Hematopoietic multipotent progenitor cell treated with erythropoietin and hydrocortisone succinate and interleukin-3 and kit ligand, for 17 days (in vitro differentiated cells): ENCODE results near the gene MT1B.

Source experiments
- DNase-seq: peaks from one replicate; pipeline ENCODE4 v3.0.0-alpha.2; 2015; ENCODE audit warnings: low spot score

The MT1B gene

DNA sequence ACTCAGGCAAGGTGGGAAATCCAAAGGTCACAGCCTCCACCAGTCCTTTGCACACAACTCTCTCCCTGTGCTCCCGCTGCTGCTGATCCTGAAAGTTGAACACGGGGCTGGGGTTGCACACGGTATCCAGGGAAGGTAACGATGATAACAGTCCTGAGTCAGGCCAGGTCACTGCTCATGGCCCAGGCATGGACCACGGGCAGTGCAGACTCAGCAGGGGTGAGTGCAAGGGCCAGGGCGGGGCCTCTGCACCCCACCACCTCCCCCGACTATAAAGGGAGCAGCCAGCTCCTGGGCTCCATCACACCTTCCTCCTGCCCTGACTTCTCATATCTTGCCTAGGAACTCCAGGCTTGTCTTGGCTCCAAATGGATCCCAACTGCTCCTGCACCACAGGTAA, at the start of gene MT1B:
Gene MT1B, plus strand, starts transcription at position 301 of the 400 bp plus-strand sequence. Its CDS starts 68 bp downstream, at position 369.
- no peak for DNase-seq

DNA sequence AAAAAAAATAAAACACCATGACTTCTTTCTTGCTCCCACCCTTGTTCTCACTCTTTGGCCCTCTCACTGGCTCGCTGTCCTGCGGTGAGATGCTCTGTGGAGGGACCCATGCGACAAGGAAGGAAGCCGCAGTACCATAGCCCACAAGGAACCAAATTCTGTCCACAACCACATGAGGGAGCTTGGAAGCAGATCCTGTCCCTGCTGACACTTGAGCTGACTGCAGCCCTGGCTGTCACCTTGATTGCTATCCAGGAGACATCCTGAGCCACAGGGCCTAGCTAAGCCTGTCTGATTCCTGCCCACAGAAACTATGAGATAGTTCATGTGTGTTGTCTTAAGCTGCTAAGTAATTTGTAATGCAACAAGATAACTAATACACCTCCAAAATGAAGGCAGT, 48.1 kb upstream of the MT1B start:
- DNase-seq: peak; percentile 53

DNA sequence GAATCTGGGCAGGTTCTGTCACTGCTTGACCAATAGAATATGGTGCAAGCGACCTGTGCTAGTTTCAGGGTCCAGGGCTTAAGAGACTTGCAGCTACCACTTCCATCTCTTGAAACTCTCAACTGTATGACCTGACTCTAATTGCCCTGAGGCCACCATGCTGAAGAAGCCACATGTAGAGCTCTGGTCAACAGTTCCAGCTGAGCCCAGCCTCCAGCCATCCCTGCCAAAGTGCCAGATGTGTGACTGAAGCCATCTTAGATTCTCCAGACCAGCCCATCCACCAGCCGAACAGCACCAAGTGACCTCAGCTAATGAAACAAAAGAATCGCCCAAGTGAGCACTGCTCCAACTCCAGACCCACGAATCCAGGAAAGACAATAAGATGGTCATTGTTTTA, 46.7 kb upstream of the MT1B start:
- DNase-seq: no peak

DNA sequence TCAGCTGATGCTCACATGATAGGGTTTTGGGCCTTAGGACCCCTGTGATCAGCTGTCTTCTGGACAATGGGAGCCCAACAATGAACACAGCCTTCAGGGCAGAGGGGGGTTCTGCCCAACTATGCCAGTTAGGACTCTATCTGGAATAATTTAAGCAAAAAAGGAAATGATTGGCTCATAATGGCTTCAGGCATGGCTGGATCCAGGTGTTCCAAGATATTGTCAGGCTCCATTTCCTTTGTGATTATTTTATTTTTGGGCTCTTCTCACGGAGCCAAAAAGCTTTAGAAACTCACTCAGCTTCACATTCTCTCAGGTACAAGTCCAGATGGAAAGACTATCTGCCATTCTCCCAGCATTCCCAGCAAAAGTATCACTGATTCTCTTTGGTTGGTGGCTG, 46.2 kb upstream of the MT1B start:
- no peak for DNase-seq

DNA sequence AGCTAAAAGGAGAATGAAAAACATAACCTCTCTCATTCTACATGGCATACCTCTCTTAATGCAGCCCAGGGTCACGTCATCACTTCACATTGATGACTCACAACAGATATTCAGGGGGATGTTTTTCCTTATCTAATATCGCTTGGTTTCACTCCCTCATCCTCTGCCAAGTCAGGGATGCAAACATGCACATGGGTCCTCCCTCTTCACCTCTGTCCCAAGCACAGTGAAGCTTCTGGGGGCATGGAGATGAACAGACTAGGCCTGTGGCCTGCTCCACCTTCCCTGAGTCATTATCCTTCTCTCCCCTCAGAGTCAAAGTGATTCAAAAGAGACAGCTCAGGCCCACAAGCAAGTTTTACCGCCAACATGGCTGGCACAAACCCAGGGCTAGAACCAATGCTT, 45.6 kb upstream of the MT1B start:
- peak; percentile 52 for DNase-seq

DNA sequence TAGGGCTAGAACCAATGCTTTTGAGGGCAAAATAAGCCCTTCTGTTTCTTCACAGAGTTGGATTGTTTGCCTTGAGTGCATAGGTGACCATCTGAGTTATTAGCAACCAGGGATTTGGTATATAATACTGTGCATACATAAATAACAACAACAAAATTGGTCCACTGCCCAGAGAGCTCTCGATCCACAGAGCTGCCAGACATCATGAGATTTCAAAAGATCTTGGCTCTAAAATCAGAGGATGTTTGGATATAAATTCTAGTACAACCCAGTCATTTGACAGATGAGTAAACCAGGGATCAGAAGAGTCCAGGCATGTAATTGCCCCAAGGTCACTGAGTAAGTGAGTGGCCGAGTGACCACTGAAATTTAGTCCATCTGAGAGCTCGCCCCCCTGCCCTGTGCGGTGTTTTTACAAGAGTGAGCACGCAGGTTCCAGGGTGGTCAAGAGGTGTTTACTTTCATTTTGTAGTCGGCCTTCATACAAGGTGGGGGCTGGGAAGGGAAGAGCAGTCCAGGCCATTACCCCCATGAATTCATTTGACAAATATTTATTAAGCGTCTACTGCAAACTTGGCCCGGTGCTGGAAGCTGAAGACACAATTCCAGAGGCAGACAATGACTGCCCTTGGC, 45.1 kb upstream of the MT1B start:
- peak; percentile 34 for DNase-seq

DNA sequence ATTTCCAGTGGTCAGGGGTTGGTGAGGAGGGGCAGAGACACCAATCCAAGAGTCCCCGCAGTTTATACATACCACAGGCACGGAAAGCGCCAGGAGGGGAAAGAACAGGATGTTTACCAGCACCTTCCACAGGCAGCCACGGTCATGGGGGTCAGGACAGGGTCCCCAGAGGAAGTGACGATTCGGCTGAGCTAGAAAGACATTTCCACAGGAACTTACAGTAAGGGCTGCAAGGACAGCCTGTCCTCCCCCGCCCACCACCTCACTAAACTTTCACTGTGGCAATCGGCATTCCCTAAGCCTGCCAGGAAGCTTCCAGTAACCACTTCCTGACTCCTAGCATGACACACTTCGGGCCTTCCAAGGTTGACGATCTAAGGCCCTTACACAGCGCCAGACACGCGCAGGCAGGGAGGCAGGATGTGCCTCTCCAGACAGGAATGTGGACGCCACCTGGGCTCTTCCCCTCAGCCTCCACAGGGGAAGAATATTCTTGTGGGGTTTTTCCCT, 44.5 kb upstream of the MT1B start:
- no peak for DNase-seq

DNA sequence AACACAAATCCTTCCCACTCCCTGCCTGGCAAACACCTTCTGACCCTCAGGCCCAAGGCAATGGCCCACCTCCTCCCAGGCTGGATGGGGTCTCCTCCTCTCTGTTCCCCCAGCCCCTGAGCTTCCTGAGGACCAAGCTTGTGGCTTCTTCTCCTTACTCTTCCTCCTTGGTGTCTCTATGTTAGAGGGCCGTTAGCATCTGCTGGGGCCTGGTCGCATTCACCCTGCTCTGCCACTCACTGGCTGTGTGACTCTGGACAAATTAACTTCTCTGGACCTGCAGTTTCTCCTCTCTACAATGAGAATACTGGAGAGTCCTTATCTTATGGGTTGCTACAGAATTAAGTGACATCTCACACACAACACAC, 44.0 kb upstream of the MT1B start:
- no peak for DNase-seq

DNA sequence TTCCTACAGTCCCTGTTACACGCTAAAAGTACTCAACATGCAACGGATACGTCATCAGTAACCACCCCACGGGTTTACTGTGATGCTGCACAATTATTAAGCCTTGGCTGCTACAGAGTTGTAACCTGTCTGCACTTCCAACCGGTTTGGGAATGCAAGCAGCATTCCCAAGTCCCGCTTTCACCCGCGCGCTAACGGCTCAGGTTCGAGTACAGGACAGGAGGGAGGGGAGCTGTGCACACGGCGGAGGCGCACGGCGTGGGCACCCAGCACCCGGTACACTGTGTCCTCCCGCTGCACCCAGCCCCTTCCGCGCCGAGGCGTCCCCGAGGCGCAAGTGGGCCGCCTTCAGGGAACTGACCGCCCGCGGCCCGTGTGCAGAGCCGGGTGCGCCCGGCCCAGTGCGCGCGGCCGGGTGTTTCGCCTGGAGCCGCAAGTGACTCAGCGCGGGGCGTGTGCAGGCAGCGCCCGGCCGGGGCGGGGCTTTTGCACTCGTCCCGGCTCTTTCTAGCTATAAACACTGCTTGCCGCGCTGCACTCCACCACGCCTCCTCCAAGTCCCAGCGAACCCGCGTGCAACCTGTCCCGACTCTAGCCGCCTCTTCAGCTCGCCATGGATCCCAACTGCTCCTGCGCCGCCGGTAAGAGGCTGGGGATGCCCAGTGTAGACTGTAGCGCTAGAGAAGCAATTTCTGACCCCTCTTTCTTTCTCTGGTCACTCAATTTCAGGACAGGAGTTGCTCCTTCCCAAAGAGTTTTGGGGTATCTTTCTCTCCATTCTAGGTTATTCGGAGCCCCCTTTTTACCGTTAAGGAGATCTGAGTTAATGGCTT, 43.4 kb upstream of the MT1B start, which contains the start of gene MT2A:
Gene MT2A, plus strand, starts transcription at position 542 of the 833 bp plus-strand sequence. Its CDS starts 72 bp downstream, at position 614.
- peak; percentile 89 for DNase-seq

DNA sequence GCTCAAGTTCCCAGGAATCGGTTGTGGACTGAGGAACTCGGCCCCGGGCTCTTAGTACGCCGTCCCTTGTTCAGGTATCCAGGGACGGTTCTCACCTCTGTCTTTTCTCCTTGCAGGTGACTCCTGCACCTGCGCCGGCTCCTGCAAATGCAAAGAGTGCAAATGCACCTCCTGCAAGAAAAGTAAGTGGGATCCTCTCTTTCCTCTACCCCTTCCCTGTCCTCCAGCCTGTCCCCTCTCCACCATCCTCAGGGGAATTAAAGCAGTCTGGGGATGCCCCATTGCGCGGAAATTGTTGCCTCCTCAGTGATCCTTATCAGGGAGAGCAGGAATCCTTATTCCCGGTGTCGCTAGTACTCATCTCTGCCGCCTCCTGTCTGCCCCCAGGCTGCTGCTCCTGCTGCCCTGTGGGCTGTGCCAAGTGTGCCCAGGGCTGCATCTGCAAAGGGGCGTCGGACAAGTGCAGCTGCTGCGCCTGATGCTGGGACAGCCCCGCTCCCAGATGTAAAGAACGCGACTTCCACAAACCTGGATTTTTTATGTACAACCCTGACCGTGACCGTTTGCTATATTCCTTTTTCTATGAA, 42.7 kb upstream of the MT1B start:
- peak; percentile 38 for DNase-seq

DNA sequence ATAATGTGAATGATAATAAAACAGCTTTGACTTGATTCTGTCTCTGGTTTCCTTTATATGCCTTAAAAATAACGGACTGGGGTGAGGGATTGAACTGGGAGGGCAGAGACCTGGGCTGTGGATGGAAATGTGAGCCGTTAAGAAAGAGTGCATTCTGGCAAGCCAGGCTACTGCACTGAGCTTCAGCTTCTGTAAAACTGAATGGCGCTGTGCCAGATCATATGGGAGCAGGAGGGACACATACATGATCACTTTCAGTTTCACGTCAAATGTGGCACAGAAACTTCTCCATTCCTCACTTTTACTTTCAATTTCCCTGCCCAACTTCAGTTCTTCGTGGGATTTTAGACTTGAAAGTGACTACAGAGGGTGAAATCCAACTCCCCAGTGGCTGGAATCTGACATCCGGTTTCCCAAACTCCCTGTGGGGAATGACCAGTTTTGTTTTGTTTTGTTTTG, 42.2 kb upstream of the MT1B start:
- peak; percentile 89 for DNase-seq

DNA sequence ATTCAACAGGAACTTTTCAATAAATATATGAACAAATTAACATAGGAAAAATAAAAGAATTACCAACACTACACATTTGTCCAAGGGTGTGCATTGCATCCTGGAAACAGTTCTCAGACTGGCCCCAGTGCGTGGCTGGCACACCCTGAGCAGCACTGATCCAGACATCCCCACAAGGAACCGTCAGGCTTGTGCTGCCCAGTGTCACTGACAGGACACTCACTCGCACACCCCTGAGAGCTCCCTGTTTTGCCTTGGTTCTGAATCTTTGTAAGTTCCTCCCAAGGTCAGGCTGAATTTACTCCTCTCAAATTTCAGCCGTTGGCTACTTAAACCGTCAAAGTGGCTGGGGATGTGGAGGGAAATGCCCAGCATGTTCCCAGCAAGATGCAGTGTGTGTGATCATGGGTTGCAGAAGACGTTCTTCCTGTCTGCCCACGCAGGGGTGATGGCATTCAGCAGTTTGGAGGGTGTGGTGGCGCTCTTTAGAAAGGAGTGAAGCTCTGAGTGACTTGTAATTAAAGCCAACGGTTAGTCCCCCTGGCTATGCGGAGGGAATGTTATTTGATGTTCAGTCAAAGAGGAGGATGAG, 41.6 kb upstream of the MT1B start:
- peak; percentile 26 for DNase-seq

DNA sequence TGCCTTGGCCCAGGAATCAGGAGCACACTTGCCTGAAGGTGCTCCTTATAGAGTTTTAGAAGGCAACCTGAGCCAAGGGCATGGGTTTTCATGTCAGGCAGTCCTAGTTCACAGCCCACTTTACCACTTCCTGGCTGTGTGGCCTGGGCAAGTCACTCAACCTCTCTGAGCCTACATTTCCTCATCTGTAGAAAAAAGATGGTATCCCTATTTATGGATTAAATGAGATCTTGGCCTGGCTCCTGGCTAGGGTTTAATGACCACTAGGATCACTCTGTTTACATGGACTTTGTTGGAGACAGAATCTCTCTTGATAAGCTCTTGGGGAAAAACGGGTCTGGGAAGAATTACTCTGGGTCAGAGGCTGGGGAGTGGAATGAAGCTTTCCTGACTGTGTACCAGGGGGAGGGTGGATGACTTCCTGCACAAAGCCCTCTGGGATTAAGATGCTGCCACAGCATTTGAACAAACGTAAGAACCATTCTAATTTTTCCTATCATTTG, 41.0 kb upstream of the MT1B start:
- no peak for DNase-seq

DNA sequence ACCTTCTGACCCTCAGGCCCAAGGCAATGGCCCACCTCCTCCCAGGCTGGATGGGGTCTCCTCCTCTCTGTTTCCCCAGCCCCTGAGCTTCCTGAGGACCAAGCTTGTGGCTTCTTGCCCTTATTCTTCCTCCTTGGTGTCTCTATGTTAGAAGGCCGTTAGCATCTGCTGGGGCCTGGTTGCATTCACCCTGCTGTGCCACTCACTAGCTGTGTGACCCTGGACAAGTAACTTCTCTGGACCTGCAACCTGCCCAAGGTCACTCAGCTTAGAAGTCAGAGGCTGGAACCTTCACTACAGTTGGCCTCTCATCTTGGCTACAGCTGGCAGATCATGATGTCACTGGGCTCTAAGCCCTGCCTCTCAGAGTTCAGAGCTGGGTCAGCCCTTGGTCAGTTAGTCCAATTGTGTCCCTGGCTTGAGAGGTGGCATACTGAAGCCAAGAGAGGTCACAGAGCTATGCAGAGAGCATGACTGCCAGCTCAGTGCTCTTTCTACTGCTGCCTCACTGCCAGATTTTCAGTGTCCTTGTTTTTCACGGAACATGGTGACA, 40.3 kb upstream of the MT1B start:
- no peak for DNase-seq

DNA sequence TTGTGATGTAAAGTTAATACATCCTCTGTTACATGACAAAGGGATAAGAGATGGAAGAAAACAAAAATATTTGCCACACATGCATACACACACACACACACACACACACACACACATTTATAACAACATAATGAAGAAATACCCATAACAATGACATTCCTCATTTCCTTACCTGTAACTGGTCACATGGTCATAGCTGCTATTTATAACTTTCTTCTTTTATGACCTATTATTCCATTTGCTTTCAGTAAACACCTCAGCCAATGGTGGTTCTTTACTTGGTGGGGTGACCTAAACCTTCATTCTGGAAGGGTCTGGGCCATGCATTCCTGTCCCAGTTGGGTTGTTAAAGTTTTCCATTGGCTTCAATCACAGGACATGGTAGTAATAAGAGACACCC, 38.0 kb upstream of the MT1B start:
- no peak for DNase-seq

DNA sequence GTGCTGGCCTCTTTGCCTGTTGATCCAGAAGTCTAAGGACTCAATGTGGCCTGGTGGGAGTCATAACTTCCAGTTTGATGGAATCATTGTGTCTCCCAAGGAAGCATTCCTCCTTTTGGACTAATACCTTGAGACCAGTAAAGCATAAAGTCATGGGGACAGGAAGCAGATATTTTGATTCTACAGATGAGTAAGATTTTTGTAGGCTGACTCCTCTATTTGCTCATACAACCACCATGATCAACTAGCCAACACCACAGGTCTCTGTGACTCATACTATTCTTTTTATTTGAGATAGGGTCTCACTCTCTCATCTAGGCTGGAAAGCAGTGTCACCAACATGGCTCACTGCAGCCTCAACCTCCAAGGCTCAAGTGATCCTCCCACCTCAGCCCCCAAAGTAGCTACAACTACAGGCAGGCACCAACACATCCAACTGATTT, 37.1 kb upstream of the MT1B start:
- DNase-seq: no peak

DNA sequence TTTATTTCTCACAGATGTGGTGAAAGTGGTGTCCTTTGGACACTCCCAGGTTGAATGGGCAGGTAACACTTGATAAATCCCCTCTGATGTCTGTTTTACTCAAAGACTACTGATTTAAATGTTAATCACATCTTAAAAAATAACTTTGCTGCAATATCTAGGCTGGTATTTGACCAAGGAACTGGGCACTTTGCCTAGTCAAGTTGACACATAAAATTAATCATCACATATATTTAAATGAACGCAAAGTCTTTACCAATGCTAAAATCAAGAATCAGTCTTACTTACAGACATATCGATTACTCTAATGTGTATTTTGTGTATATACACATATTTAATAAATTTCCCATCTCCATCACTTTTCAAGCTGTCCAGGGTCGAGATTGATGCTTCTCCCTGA, 36.3 kb upstream of the MT1B start:
- DNase-seq: no peak

DNA sequence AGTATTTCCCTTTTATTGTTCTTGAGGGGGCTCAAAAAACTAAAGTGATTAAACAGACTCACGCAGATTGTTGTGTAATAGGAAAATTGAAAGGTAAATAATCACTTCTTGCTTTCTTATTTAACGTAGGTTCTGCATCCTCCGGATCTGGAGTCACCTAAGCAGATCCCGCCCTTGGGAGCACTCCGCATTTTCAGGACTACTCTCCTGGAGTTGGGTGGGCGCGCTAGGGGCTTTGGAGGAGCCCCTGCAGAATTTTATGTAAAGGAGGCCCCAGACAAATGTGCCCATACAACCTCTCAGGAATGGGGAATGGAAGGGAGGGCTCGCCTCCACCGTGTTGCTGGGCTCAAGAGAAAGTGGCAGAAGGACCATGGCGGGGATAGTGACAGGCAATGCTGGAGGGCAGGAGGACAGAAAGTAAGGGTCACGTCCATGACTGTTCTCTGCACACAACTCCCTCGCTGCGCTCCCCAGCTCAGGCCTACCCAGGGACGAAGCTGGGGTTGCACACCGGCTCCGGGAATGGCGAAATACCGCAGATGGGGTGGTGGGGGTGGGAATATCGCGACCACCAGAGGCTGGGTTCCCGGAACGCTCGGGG, 35.0 kb upstream of the MT1B start:
- DNase-seq: no peak

DNA sequence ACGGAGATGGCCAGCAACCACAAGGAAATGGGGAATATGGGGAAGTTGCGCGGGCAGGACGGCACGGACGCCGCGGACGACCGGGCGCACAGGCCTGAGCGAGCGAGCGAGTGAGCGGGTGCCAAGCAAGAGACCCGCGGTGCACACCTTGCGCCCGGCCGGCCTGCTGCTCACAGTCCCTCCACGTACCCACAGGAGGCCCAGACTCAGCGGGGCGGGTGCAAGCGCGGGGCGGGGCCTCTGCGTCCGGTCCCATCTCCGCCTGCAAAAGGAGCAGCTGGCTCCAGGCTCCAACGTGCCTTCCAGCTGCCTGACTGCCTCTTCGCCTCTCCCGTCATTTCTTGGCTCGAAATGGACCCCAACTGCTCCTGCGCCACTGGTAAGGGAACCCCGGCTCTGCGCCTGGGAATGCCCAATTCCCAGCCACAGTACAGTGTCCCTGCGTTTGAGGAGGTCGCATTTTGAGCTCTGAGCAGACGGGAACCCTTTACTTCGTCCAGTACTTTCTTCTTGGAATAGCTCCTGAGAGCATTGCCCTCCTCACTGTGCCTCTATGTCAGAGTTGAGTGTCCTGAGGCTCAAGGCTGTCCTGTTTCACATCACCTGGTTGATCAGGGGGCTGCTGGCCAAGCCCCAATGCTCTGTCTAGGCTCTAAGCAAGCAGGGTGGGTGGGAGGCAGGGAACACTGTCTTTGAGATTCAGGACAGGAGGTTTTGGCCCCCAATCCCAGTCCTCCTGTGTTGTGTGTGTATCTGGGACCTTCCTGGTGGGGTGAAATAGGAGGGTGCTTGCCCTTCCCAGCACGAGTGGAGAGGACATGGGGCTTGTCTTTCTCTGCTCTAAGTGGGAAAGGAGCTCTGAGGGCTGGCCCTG, 34.2 kb upstream of the MT1B start:
- no peak for DNase-seq

DNA sequence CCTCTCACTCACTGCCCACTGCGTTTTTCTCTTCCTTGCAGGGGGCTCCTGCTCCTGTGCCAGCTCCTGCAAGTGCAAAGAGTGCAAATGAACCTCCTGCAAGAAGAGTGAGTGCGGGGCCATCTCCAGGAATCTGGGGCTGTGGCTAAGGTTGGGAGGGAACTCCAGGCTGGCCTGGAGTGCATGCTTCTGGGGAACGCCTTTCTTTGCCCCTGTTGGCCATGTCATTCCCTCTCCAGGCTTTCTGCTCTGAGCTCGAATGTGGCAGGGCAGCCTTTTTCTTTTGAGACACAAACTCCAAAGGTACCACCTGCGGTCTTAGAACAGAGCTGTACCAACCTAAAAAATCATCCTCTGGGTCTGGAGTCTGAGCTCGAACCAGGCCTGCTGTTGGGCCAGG, 33.5 kb upstream of the MT1B start:
- DNase-seq: no peak
